DOHH2 (cell line): ENCODE results near the gene CHRM4.

Experiments
- H3F3A ChIP-seq: fragments of 200-600 bp; sonication (generic), shearing (Covaris generic); 2 replicates; pipeline ENCODE4 v1.6.0; 2016; ENCODE audit warnings: antibody characterized with exemption, mild to moderate bottlenecking; ENCODE audit not compliant: control insufficient read depth, insufficient read depth
- H3K27ac ChIP-seq: fragments of 200-600 bp; sonication (generic); 2 replicates; pipeline ENCODE4 v1.5.1; 2014; ENCODE audit warnings: low read depth, mild to moderate bottlenecking, low read length, moderate library complexity
- H3K27me3 ChIP-seq: fragments of 200-600 bp; sonication (generic); 2 replicates; pipeline ENCODE4 v1.6.1; 2014; ENCODE audit warnings: mild to moderate bottlenecking, low read length, mixed read lengths; ENCODE audit not compliant: control insufficient read depth
- H3K36me3 ChIP-seq: fragments of 200-600 bp; sonication (generic); 2 replicates; pipeline ENCODE4 v1.6.1; 2014; ENCODE audit warnings: mild to moderate bottlenecking, low read length, moderate library complexity, mixed read lengths; ENCODE audit not compliant: control insufficient read depth
- H3K4me1 ChIP-seq: fragments of 200-600 bp; sonication (generic); 2 replicates; pipeline ENCODE4 v1.6.1; 2014; ENCODE audit warnings: mild to moderate bottlenecking, low read length, mixed read lengths; ENCODE audit not compliant: control insufficient read depth
- H3K4me2 ChIP-seq: fragments of 200-600 bp; sonication (generic); 2 replicates; pipeline ENCODE4 v1.6.0; 2014; ENCODE audit warnings: mild to moderate bottlenecking, low read length, moderate library complexity
- H3K4me3 ChIP-seq: fragments of 200-600 bp; sonication (generic); 2 replicates; pipeline ENCODE4 v1.5.1; 2014; ENCODE audit warnings: mild to moderate bottlenecking, low read length, mixed read lengths
- H3K79me2 ChIP-seq: fragments of 200-600 bp; sonication (generic); 2 replicates; pipeline ENCODE4 v1.6.1; 2014; ENCODE audit warnings: mild to moderate bottlenecking, low read length, mixed read lengths; ENCODE audit not compliant: control insufficient read depth
- H3K9me2 ChIP-seq: fragments of 200-600 bp; sonication (generic); replicated peaks from 2 replicates; pipeline ENCODE4 v1.6.1; 2014; ENCODE audit warnings: mild to moderate bottlenecking, low read length, mixed read lengths; ENCODE audit not compliant: control insufficient read depth
- H3K9me3 ChIP-seq: fragments of 200-600 bp; sonication (generic); 2 replicates; pipeline ENCODE4 v1.6.1; 2014; ENCODE audit warnings: antibody characterized with exemption, low read length, mixed read lengths; ENCODE audit not compliant: control insufficient read depth, insufficient read depth
- H4K20me1 ChIP-seq: fragments of 200-600 bp; sonication (generic); 2 replicates; pipeline ENCODE4 v1.6.0; 2014; ENCODE audit warnings: low read depth, mild to moderate bottlenecking, antibody characterized with exemption, low read length, moderate library complexity; ENCODE audit not compliant: control insufficient read depth, insufficient read depth
- EZH2phosphoT487 ChIP-seq: fragments of 200-600 bp; sonication (generic); IDR thresholded peaks from 2 replicates; pipeline ENCODE4 v1.6.1; 2017; ENCODE audit warnings: borderline replicate concordance, mild to moderate bottlenecking, antibody characterized with exemption, low read length, moderate library complexity, mixed read lengths
- TF ChIP-seq, protein P1 (sequence below): fragments of 200-600 bp; sonication (generic); IDR thresholded peaks from one replicate; pipeline ENCODE4 v1.5.1; 2014; ENCODE audit warnings: antibody characterized with exemption, mild to moderate bottlenecking, low read depth, low read length; ENCODE audit not compliant: poor library complexity, severe bottlenecking

Gene CHRM4

DNA sequence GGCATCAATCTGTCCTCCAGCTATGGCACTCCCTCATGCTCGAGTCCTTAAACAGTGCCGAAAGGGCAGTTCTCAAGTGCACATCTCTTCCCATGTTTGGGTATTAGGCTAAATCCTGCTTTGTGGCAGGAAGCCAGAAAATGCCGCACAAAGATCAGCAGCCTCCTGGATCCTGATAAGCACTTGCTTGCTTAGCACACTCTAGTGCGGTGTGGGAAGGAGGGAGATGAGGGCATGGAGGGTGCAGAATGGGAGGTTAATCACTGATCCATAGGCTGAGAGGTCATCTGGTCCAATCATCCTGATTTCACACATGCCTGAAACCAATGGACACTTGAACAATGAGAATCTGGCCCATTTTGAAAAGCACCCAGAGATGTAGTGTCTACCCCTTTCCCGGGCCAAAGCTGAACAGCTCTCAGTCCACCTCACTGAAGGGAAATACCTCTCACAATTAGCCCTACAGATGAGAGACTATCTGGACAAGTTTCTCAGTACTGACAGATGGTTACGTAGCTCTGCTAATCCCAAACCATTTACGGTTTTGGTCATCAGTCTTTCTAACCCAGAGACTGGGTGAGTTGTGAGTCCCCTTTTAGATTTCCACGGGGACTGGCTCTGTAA, 29.8 kb upstream of the CHRM4 start:
- Histone ChIP-seq H3K9me2 (no peaks in the 10 kb centered on the region), H3K36me3 (peaks cover 1% of the 10 kb centered on the region), H3K79me2 (no peaks in the 10 kb centered on the region)

DNA sequence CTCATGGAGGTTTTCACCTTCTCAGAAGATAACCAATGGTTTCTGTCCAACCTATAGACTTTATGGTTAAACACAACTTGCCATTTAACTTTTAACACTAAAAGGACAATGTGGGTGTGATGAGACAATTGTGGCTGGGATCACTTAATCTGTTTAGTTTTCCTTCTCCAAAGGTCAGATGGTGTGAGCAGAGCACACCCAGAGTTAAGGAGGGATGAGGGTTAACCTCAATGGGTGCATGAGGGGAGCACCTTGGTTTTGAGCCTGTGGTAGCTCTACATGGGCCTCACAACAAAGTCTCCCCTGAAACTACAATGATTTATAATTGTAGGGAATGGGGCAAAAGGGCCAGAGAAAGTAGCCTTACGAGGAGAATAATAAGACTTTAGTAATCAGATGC, 28.9 kb upstream of the CHRM4 start:
- Histone ChIP-seq H3K79me2 (no peaks in the 10 kb centered on the region), H3K9me2 (no peaks in the 10 kb centered on the region), H3K9me3 (no peaks in the 10 kb centered on the region), H3K4me2 (no peak overlapping the region), H3K4me1 (no peaks in the 10 kb centered on the region), H3K4me3 (no peak overlapping the region), H3K27ac (no peak overlapping the region), H3F3A (no peaks in the 10 kb centered on the region), H4K20me1 (no peaks in the 10 kb centered on the region), H3K36me3 (peaks cover 10% of the 10 kb centered on the region), H3K27me3 (no peaks in the 10 kb centered on the region)
- TF ChIP-seq, protein P1, sequence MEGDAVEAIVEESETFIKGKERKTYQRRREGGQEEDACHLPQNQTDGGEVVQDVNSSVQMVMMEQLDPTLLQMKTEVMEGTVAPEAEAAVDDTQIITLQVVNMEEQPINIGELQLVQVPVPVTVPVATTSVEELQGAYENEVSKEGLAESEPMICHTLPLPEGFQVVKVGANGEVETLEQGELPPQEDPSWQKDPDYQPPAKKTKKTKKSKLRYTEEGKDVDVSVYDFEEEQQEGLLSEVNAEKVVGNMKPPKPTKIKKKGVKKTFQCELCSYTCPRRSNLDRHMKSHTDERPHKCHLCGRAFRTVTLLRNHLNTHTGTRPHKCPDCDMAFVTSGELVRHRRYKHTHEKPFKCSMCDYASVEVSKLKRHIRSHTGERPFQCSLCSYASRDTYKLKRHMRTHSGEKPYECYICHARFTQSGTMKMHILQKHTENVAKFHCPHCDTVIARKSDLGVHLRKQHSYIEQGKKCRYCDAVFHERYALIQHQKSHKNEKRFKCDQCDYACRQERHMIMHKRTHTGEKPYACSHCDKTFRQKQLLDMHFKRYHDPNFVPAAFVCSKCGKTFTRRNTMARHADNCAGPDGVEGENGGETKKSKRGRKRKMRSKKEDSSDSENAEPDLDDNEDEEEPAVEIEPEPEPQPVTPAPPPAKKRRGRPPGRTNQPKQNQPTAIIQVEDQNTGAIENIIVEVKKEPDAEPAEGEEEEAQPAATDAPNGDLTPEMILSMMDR, result no peak
- TF ChIP-seq EZH2phosphoT487, result no peak

More for the DNA sequence above, 29.8 kb upstream of the CHRM4 start:
- Histone ChIP-seq H3K4me2 (no peak overlapping the region), H3K4me1 (no peaks in the 10 kb centered on the region), H3K9me3 (no peaks in the 10 kb centered on the region), H3F3A (no peaks in the 10 kb centered on the region), H3K4me3 (no peak overlapping the region), H3K27me3 (no peaks in the 10 kb centered on the region), H3K27ac (no peak overlapping the region), H4K20me1 (no peaks in the 10 kb centered on the region)
- no peak for TF ChIP-seq EZH2phosphoT487
- TF ChIP-seq, protein P1, result no peak

DNA sequence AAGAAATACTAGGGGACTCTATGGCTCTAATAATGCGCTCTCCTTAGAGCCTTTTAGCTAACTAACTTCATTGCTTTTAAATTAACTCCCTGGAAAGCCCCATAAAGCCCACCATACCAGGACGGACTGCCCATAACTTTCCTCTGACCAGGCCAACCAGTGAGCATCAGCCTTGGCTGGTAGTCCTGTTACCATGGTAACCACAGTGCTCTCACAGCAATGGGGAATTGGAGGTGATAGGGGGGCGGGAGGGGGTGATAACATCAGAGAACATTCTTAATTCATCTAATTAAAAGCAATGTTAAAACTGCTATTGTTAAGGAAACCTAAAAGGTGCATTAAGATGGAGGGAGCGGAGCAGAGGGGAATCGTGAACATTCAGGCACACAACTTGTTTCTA, 27.2 kb upstream of the CHRM4 start:
- Histone ChIP-seq H3K27me3 (no peaks in the 10 kb centered on the region), H3F3A (no peaks in the 10 kb centered on the region), H3K9me3 (no peaks in the 10 kb centered on the region), H4K20me1 (no peaks in the 10 kb centered on the region), H3K4me2 (no peak overlapping the region), H3K79me2 (no peaks in the 10 kb centered on the region), H3K4me1 (no peaks in the 10 kb centered on the region), H3K36me3 (peaks cover 18% of the 10 kb centered on the region), H3K9me2 (no peaks in the 10 kb centered on the region), H3K4me3 (no peak overlapping the region), H3K27ac (no peak overlapping the region)
- no peak for TF ChIP-seq EZH2phosphoT487
- TF ChIP-seq, protein P1, result no peak
